Spleen (tissue), 11 donors: ENCODE data around the gene SREBF1. TPM values are rescaled to one million over a fixed set of nuclear protein-coding genes. Genes with fewer than 3 reads are reported as not detected.

Experiments used
- DNase-seq: peaks from one replicate; pipeline ENCODE4 v3.0.0-alpha.2; 2020
- H3K27ac ChIP-seq, 8 donors: fragments of 200-600 bp; sonication (generic) in 7 of 8; 1 replicate in 4 of 8; 2 replicates in 4 of 8; pipeline versions ENCODE4 v1.5.0 to v1.8.0; 2016 to 2021; ENCODE audit warnings: inconsistent platforms in 4 of 8, mild to moderate bottlenecking in 4 of 8, moderate library complexity in 1 of 8
- H3K27me3 ChIP-seq, 7 donors: fragments of 200-600 bp; sonication (generic) in 6 of 7; replicated peaks in 1 of 7; 1 replicate in 4 of 7; 2 replicates in 3 of 7; pipeline versions ENCODE4 v1.5.0 to v1.8.0; 2016 to 2021; ENCODE audit warnings: inconsistent platforms in 3 of 7, mild to moderate bottlenecking in 1 of 7
- H3K36me3 ChIP-seq, 6 donors: fragments of 200-600 bp; sonication (generic) in 5 of 6; 1 replicate in 4 of 6; 2 replicates in 2 of 6; pipeline versions ENCODE4 v1.5.0 to v1.8.0; 2016 to 2021; ENCODE audit warnings: inconsistent platforms in 2 of 6
- H3K4me1 ChIP-seq, 6 donors: fragments of 200-600 bp; sonication (generic) in 5 of 6; 1 replicate in 3 of 6; 2 replicates in 3 of 6; pipeline versions ENCODE4 v1.5.0 to v1.8.0; 2016 to 2021; ENCODE audit warnings: inconsistent platforms in 3 of 6
- H3K4me3 ChIP-seq, 8 donors: fragments of 200-600 bp; sonication (generic) in 7 of 8; 1 replicate in 4 of 8; 2 replicates in 4 of 8; pipeline versions ENCODE4 v1.5.0 to v1.8.0; 2016 to 2021; ENCODE audit warnings: inconsistent platforms in 4 of 8, mild to moderate bottlenecking in 4 of 8, moderate library complexity in 2 of 8
- H3K9me3 ChIP-seq, 8 donors: fragments of 200-600 bp; sonication (generic) in 7 of 8; 1 replicate in 4 of 8; 2 replicates in 4 of 8; pipeline versions ENCODE4 v1.5.0 to v1.8.0; 2016 to 2021; ENCODE audit warnings: inconsistent platforms in 4 of 8
- POLR2A ChIP-seq, 3 donors: fragments of 450-650 bp; IDR thresholded peaks; one replicate each; pipeline ENCODE4 v1.5.1; 2017; ENCODE audit warnings: antibody characterized with exemption in 3 of 3, mild to moderate bottlenecking in 1 of 3
- POLR2AphosphoS5 ChIP-seq, 3 donors: sonication (generic); formaldehyde crosslinking; IDR thresholded peaks; one replicate each; pipeline ENCODE4 v1.5.1; 2017; ENCODE audit warnings: antibody characterized with exemption in 3 of 3
- WGBS, 5 donors: extraction: QIAGEN DNeasy Blood & Tissue Kit in 3 of 5; methylation state at CpG; one replicate each; pipeline versions ENCODE4 v1.1.5 to v1.1.7; 2013 to 2018; 5-methylcytosine and 5-hydroxymethylcytosine counted together
- intact Hi-C: fragments of 100-400 bp; cut with DNase I; formaldehyde crosslinking; loops from one replicate; pipeline ENCODE4 v1.15.0; 2023; ENCODE audit warnings: low total_unique reads
- polyA plus RNA-seq, 3 donors: library from polyadenylated mRNA; stranded (reverse); fragments of 200-250 nt; gene quantifications; one replicate each; pipeline ENCODE4 v1.2.1, GENCODE V29; 2013
- total RNA-seq, 7 donors: library from RNA; depleted of rRNA in 3 of 7; stranded (reverse); fragments of >200 nt in 3 of 7; fragmentation: NEBNext Ultra II Directional in 4 of 7; extraction: Animal tissue kit (Norgen Biotek cat#: 25700) in 4 of 7; gene quantifications; one replicate each; pipeline versions ENCODE4 v1.1.0 to v1.2.1, GENCODE V29; 2016 to 2021
- TF ChIP-seq, protein P1 (sequence below), 11 experiments: fragments of 200-600 bp in 7 of 11; fragments of 450-650 bp in 4 of 11; sonication (generic) in 4 of 11; IDR thresholded peaks in 8 of 11; conservative IDR thresholded peaks in 3 of 11; 1 replicate in 7 of 11; 2 replicates in 4 of 11; pipeline versions ENCODE4 v1.4.0 to v1.8.0; 2016 to 2021; ENCODE audit warnings: antibody characterized with exemption in 11 of 11, inconsistent platforms in 4 of 11, mild to moderate bottlenecking in 1 of 11
- donor health status: healthy with polysubstance abuse.
- donor health status: DM: no; HTN: no; CAD: no; lungs with moderate emphysema.
- donor health status: DM: no; HTN: no; CAD: no.
- donor health status: Bipolar disorder and iron deficiency.
- donor health status: healthy.
- donor health status: DM: no; HTN: no; CAD: no.
- donor health status: DM: yes; HTN: yes; CAD: no.

SREBF1 gene
- total and polyA plus RNA-seq, 10 donors = 25.0 to 74.8 (median 48.0) TPM

DNA sequence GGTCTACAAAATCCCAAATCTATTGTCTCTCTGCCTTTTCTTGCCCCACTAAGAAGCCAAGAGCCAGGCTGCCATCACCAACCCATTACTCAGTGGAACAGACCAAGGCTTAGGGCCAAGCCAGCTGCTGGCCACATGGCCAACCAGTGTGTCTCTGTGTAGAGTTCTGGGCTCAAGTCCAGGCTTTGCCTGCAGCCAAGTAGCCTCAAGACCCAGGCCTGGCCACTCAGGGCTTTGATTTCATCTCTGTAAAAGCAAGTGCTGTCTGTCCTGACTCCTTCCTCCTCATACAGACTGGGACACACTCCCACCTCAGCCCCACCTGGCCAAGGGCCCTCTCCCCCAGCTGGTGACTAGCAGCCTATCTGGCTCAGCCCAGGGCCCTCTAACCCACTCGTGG is 14.6 kb downstream of the SREBF1 start:
- H3K27me3 ChIP-seq = no peaks in the 10 kb centered on the region
- peaks cover 34 to 93% (median 69%) of the 10 kb centered on the region in 6 donors for H3K4me1 ChIP-seq
- H3K9me3 ChIP-seq = no peaks in the 10 kb centered on the region
- peak overlapping the region in 1 of 8 donors; percentile 84 for H3K27ac ChIP-seq
- peak in 1 of 3 donors; percentile 15 for TF ChIP-seq POLR2AphosphoS5 (IDR thresholded peaks at IDR 0.05)
- TF ChIP-seq POLR2A (IDR thresholded peaks at IDR 0.05) = no peak
- TF ChIP-seq, protein P1, sequence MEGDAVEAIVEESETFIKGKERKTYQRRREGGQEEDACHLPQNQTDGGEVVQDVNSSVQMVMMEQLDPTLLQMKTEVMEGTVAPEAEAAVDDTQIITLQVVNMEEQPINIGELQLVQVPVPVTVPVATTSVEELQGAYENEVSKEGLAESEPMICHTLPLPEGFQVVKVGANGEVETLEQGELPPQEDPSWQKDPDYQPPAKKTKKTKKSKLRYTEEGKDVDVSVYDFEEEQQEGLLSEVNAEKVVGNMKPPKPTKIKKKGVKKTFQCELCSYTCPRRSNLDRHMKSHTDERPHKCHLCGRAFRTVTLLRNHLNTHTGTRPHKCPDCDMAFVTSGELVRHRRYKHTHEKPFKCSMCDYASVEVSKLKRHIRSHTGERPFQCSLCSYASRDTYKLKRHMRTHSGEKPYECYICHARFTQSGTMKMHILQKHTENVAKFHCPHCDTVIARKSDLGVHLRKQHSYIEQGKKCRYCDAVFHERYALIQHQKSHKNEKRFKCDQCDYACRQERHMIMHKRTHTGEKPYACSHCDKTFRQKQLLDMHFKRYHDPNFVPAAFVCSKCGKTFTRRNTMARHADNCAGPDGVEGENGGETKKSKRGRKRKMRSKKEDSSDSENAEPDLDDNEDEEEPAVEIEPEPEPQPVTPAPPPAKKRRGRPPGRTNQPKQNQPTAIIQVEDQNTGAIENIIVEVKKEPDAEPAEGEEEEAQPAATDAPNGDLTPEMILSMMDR (IDR thresholded peaks at IDR 0.05 in 8 of 11, conservative IDR thresholded peaks at IDR 0.05 in 3 of 11) = no peak
- peaks cover 0 to 34% (median 18%) of the 10 kb centered on the region in 6 donors for H3K36me3 ChIP-seq
- no peak for DNase-seq
- H3K4me3 ChIP-seq = no peak overlapping the region
- intact Hi-C loops = no loop called here
- WGBS, 5 donors = 50 to 83% (median 71%) methylated on average over 1 of the region's 1 CpG

DNA sequence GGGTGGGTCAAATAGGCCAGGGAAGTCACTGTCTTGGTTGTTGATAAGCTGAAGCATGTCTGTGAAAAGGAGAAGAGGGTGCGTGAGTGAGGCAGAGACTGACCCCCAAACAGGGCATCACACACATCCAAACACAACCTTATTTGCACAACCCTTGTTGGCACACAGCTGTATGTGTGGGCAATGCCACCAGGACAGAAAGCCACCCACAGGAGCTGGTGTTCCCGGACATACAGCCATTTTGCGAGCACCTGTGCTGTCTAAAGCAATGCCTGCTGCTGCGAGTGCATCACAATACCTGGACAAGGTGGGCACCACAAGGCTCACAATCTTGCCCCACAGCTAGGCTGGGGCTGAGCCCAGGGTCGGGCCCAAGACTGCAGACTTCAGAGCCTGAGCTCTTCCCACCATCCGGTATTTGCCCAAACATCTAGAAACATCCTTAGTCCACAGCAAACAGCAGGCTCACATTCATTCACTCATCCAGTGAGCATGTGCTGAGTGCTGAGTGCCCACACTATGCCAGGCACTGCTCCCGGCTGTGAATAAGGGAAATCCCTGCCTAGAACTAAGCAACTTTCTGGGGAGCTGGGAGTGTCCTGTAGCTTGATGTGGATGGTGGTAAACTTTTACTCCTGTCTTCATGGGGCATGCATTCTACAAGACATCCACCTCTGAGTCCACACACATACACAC is 16.2 kb downstream of the SREBF1 start:
- no peak for TF ChIP-seq POLR2AphosphoS5 (IDR thresholded peaks at IDR 0.05)
- TF ChIP-seq, protein P1 (IDR thresholded peaks at IDR 0.05 in 8 of 11, conservative IDR thresholded peaks at IDR 0.05 in 3 of 11) = no peak
- no peak for TF ChIP-seq POLR2A (IDR thresholded peaks at IDR 0.05)
- intact Hi-C loops = no loop called here
- Histone ChIP-seq H3K27ac (no peak overlapping the region), H3K36me3 (peaks cover 0 to 48% (median 27%) of the 10 kb centered on the region in 6 donors), H3K4me1 (peaks cover 34 to 80% (median 54%) of the 10 kb centered on the region in 6 donors), H3K9me3 (no peaks in the 10 kb centered on the region), H3K4me3 (no peak overlapping the region), H3K27me3 (no peaks in the 10 kb centered on the region)
- no peak for DNase-seq
- 88 to 92% (median 92%) methylated on average over 6 to 7 of the region's 7 CpGs for WGBS, 5 donors

DNA sequence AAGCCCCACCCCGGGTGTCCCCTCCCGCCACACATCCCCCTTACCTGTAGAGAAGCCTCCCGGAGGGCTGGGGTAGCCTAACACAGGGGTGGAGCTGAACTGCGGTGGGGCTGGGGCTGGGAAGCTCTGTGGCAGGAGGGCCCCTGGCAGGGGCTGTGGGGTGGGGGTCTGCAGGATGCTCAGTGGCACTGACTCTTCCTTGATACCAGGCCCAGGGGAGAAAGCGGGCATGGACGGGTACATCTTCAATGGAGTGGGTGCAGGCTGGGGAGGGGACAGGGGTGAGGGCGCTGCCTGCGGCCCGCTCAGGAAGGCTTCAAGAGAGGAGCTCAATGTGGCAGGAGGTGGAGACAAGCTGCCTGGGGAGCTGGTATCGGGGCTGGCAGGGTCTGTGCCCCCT is 16.7 kb downstream of the SREBF1 start:
- 85 to 93% (median 88%) methylated on average over 7 to 10 of the region's 10 CpGs for WGBS, 5 donors
- Histone ChIP-seq H3K27ac (peak overlapping the region in 1 of 8 donors; percentile 23), H3K9me3 (no peaks in the 10 kb centered on the region), H3K4me1 (peaks cover 31 to 80% (median 48%) of the 10 kb centered on the region in 6 donors), H3K4me3 (no peak overlapping the region), H3K27me3 (no peaks in the 10 kb centered on the region), H3K36me3 (peaks cover 0 to 53% (median 30%) of the 10 kb centered on the region in 6 donors)
- intact Hi-C loops = no loop called here
- DNase-seq = no peak
- TF ChIP-seq, protein P1 (IDR thresholded peaks at IDR 0.05 in 8 of 11, conservative IDR thresholded peaks at IDR 0.05 in 3 of 11) = no peak
- TF ChIP-seq POLR2A (IDR thresholded peaks at IDR 0.05) (no peak), POLR2AphosphoS5 (IDR thresholded peaks at IDR 0.05) (no peak)

DNA sequence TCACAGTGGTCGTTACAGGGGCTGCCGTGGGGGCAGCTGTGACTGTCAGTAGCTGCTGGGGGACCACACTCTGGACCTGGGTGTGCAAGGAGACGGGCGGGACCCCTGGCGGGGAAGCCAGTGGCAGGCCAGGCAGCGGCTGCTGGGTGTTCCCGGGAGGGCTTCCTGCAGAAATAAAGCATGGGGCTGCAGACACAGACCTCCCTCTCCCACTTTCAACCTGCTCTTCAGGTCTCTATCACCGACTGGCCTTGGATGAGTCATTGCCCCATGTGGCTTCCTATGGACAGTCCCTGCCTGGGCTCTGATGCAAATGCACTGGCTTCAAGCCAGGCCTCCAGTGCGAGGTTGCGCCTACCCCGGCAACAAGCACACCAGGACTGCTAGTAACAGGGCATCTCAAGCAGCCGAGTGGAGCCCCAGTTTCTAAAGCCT is 17.2 kb downstream of the SREBF1 start:
- Histone ChIP-seq H3K4me3 (no peak overlapping the region), H3K4me1 (peaks cover 27 to 79% (median 43%) of the 10 kb centered on the region in 6 donors), H3K36me3 (peaks cover 0 to 58% (median 34%) of the 10 kb centered on the region in 6 donors), H3K27me3 (no peaks in the 10 kb centered on the region), H3K9me3 (no peaks in the 10 kb centered on the region), H3K27ac (peak overlapping the region in 1 of 8 donors; percentile 23)
- TF ChIP-seq POLR2A (IDR thresholded peaks at IDR 0.05) (no peak), POLR2AphosphoS5 (IDR thresholded peaks at IDR 0.05) (peak in 2 of 3 donors; percentile 50 to 72)
- TF ChIP-seq, protein P1 (IDR thresholded peaks at IDR 0.05 in 8 of 11, conservative IDR thresholded peaks at IDR 0.05 in 3 of 11) = no peak
- DNase-seq = peak; percentile 89
- intact Hi-C loops = loop anchor here (10.0 kb wide), 1 partner anchor 95 kb away; no protein-coding TSS in a partner anchor
- WGBS, 5 donors = 49 to 66% (median 56%) methylated on average over 10 to 12 of the region's 12 CpGs
